ENCODE measurements around the gene KRTAP10-3.

DNA sequence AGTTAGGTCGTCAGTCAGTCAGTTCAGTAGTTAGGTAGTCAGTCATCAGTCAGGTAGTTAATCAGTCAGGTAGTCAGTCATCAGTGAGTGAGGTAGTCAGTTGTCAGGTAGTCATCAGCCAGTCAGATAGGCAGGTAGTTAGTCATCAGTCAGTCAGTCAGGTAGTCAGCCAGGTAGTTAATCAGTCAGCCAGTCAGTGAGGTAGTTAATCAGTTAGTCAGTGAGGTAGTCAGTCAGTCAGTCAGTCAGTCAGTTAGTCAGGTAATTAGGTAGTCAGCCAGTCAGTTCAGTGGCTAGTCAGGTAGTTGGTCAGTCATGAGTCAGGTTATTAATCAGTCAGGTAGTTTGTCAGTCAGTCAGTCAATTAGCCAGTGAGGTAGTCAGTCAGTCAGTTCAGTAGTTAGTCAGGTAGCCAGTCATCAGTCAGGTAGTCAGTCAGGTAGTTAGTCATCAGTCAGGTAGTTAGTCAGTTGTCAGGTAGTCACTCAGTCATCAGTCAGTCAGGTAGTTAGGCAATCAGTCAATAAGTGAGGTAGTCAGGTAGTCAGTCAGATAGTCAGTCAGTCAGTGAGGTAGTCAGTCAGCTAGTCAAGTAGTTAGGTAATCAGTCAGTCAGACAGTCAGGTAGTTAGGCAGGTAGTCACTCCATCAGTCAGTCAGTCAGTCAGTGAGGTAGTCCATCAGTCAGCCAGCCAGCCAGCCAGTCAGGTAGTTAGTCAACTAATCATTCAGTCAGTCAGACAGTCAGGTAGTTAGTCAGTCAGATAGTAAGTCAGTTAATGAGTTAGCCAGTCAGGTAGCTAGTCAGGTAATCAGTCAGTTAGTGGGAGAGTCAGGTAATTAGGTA lies 34.8 kb downstream of the KRTAP10-3 start:
- TF ChIP-seq CREB1 (CRISPR knock-in tag; IDR thresholded peaks at IDR 0.05; ENCODE audit: low read depth) (no peak), CTCF (conservative IDR thresholded peaks at IDR 0.05; ENCODE audit: low read depth in 2 of 2) (no peak), JUNB (IDR thresholded peaks at IDR 0.05; ENCODE audit: unreplicated experiment) (no peak), REST (IDR thresholded peaks at IDR 0.05; ENCODE audit: unreplicated experiment) (no peak), EZH2 (IDR thresholded peaks at IDR 0.05; ENCODE audit: low read depth, unreplicated experiment) (no peak), ZNF331 (CRISPR knock-in tag; IDR thresholded peaks at IDR 0.05; ENCODE audit: low read depth) (no peak), POLR2AphosphoS5 (IDR thresholded peaks at IDR 0.05; ENCODE audit: low read depth) (no peak), ZNF114 (CRISPR knock-in tag; IDR thresholded peaks at IDR 0.05) (no peak), EZH2phosphoT487 (IDR thresholded peaks at IDR 0.05; ENCODE audit: unreplicated experiment) (no peak)
- TF ChIP-seq, protein P1, sequence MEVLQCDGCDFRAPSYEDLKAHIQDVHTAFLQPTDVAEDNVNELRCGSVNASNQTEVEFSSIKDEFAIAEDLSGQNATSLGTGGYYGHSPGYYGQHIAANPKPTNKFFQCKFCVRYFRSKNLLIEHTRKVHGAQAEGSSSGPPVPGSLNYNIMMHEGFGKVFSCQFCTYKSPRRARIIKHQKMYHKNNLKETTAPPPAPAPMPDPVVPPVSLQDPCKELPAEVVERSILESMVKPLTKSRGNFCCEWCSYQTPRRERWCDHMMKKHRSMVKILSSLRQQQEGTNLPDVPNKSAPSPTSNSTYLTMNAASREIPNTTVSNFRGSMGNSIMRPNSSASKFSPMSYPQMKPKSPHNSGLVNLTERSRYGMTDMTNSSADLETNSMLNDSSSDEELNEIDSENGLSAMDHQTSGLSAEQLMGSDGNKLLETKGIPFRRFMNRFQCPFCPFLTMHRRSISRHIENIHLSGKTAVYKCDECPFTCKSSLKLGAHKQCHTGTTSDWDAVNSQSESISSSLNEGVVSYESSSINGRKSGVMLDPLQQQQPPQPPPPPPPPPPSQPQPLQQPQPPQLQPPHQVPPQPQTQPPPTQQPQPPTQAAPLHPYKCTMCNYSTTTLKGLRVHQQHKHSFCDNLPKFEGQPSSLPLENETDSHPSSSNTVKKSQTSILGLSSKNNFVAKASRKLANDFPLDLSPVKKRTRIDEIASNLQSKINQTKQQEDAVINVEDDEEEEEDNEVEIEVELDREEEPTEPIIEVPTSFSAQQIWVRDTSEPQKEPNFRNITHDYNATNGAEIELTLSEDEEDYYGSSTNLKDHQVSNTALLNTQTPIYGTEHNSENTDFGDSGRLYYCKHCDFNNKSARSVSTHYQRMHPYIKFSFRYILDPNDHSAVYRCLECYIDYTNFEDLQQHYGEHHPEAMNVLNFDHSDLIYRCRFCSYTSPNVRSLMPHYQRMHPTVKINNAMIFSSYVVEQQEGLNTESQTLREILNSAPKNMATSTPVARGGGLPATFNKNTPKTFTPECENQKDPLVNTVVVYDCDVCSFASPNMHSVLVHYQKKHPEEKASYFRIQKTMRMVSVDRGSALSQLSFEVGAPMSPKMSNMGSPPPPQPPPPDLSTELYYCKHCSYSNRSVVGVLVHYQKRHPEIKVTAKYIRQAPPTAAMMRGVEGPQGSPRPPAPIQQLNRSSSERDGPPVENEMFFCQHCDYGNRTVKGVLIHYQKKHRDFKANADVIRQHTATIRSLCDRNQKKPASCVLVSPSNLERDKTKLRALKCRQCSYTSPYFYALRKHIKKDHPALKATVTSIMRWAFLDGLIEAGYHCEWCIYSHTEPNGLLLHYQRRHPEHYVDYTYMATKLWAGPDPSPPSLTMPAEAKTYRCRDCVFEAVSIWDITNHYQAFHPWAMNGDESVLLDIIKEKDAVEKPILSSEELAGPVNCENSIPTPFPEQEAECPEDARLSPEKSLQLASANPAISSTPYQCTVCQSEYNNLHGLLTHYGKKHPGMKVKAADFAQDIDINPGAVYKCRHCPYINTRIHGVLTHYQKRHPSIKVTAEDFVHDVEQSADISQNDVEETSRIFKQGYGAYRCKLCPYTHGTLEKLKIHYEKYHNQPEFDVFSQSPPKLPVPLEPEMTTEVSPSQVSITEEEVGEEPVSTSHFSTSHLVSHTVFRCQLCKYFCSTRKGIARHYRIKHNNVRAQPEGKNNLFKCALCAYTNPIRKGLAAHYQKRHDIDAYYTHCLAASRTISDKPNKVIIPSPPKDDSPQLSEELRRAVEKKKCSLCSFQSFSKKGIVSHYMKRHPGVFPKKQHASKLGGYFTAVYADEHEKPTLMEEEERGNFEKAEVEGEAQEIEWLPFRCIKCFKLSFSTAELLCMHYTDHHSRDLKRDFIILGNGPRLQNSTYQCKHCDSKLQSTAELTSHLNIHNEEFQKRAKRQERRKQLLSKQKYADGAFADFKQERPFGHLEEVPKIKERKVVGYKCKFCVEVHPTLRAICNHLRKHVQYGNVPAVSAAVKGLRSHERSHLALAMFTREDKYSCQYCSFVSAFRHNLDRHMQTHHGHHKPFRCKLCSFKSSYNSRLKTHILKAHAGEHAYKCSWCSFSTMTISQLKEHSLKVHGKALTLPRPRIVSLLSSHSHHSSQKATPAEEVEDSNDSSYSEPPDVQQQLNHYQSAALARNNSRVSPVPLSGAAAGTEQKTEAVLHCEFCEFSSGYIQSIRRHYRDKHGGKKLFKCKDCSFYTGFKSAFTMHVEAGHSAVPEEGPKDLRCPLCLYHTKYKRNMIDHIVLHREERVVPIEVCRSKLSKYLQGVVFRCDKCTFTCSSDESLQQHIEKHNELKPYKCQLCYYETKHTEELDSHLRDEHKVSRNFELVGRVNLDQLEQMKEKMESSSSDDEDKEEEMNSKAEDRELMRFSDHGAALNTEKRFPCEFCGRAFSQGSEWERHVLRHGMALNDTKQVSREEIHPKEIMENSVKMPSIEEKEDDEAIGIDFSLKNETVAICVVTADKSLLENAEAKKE (CRISPR knock-in tag; IDR thresholded peaks at IDR 0.05) = no peak

All from GM23338 (cell line).